SJCRH30 (cell line): ENCODE data around the gene KIF13A. TPM values are rescaled to one million over a fixed set of nuclear protein-coding genes. Genes with fewer than 3 reads are reported as not detected.
A peak's percentile ranks its signal among the peaks of the same experiment; 100 is the strongest.
"Not testable (repeated sequence)": the region's sequence is repeated elsewhere in the genome, so short reads cannot be mapped to it uniquely, and the experiment has no call there.

Experiments used
- DNase-seq, 2 experiments: peaks; one replicate each; pipeline ENCODE4 v3.0.0-alpha.2; 2015 to 2020
- H3K27ac ChIP-seq: fragments of 250-450 bp; sonication (Bioruptor Pico); 2 replicates; pipeline ENCODE4 v1.5.1; 2020; ENCODE audit warnings: mild to moderate bottlenecking, moderate library complexity
- H3K27me3 ChIP-seq: fragments of 250-450 bp; sonication (Bioruptor Pico); 2 replicates; pipeline ENCODE4 v1.5.1; 2020; ENCODE audit warnings: mild to moderate bottlenecking, moderate library complexity
- H3K36me3 ChIP-seq: fragments of 250-450 bp; sonication (Bioruptor Pico); 2 replicates; pipeline ENCODE4 v1.5.1; 2020; ENCODE audit warnings: mild to moderate bottlenecking, moderate library complexity
- H3K4me1 ChIP-seq: fragments of 250-450 bp; sonication (Bioruptor Pico); 2 replicates; pipeline ENCODE4 v1.5.1; 2020; ENCODE audit warnings: mild to moderate bottlenecking, moderate library complexity
- H3K4me3 ChIP-seq: fragments of 250-450 bp; sonication (Bioruptor Pico); 2 replicates; pipeline ENCODE4 v1.5.1; 2020; ENCODE audit warnings: mild to moderate bottlenecking, moderate library complexity
- H3K9me3 ChIP-seq: fragments of 250-450 bp; sonication (Bioruptor Pico); replicated peaks from 2 replicates; pipeline ENCODE4 v1.5.1; 2020; ENCODE audit warnings: mild to moderate bottlenecking, moderate library complexity
- total RNA-seq: library from RNA; depleted of rRNA; stranded (reverse); fragments of >200 nt; shearing (Covaris generic); gene quantifications from 2 replicates; pipeline ENCODE4 v1.2.3, GENCODE V29; 2014

The KIF13A gene
- total RNA-seq, 1 experiment from 2014 or later = 13.3 TPM

DNA sequence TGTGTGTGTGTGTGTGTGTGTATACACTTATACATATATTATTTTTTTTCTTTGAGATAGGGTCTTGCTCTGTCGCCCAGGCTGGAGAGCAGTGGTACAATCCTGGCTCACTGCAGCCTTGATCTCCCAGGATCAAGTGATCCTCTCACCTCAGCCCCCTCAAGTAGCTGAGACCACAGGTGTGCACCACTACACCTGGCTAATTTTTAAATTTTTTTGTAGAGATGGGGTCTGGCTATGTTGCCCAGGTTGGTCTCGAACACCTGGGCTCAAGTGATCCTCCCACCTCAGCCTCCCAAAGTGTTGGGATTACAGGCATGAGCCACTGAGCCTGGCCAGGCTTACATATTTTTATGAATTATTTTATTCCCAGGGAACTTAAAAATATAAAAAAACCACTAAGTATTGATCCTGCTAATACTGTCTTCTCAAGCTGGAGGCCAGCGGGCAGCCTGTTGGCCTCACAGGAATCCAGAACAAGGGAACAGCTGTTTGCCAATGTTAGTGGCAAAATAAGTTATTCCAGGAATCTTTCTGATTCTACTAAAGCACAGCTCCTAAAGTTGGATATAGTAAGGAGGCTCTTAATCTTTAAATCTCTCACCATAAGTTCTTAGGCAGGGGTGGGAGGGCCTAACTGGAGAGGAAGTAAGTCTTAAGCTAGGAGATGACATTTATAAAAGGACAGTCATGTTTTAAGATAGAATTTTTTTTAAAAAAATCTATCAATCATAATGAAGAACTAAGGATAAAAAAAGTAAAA is 145.2 kb downstream of the KIF13A start:
- Histone ChIP-seq H3K4me1 (no peaks in the 10 kb centered on the region), H3K9me3 (no peaks in the 10 kb centered on the region), H3K27me3 (no peaks in the 10 kb centered on the region), H3K27ac (no peak overlapping the region), H3K36me3 (no peaks in the 10 kb centered on the region), H3K4me3 (no peak overlapping the region)
- peak; percentile 9 to 25 for DNase-seq

DNA sequence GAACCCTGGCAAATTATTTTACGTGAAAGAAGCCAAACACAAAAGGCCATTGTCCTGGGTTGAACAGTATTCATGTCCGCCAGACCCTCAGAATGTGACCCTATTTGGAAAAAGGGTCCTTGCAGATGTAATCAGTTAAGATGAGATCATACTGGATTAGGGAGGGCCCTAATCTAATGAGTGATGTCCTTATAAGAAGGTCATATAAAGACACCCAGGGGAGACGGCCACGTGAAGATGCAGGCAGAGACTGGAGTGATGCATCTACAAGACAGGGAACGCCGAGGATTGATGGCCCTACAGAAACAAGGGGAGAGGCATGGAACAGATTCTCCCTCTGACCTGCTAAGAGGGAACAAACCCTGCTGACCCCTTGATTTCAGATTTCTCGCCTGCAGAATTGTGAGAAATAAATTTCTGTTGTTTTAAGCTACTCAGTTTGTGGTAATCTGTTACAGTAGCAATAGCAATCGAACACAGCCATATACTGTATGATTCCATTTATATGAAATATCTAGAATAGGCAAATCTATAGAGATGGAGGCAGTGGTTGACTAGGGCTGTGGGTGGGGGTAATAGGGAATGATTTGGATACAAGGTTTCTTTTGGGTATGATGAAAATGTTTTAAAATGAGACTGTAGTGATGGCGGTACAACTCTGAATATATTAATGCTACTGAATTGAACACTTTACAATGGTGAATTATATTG is 147.8 kb downstream of the KIF13A start:
- Histone ChIP-seq H3K27ac (no peak overlapping the region), H3K9me3 (no peaks in the 10 kb centered on the region), H3K27me3 (no peaks in the 10 kb centered on the region), H3K4me1 (no peaks in the 10 kb centered on the region), H3K36me3 (no peaks in the 10 kb centered on the region), H3K4me3 (no peak overlapping the region)
- no peak for DNase-seq

DNA sequence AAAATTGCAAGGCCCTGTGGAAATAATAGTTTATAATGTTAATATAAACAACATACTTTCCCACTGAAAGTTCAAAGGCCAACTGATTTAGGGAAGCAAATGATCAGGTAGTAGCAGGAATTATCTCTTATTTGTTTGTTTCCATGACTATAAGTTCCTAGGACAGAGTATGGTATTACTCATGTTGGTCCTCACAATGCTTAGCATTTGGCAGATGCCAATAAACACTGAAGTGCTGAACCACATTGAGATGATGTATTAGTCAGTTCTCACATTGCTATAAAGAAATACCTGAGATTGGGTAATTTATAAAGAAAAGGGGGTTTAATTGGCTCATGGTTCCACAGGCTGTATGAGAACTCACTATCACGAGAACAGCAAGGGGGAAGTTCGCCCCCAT is 151.1 kb downstream of the KIF13A start:
- Histone ChIP-seq H3K36me3 (no peaks in the 10 kb centered on the region), H3K27me3 (no peaks in the 10 kb centered on the region), H3K4me3 (no peak overlapping the region), H3K27ac (no peak overlapping the region), H3K4me1 (no peaks in the 10 kb centered on the region), H3K9me3 (no peaks in the 10 kb centered on the region)
- no peak for DNase-seq

DNA sequence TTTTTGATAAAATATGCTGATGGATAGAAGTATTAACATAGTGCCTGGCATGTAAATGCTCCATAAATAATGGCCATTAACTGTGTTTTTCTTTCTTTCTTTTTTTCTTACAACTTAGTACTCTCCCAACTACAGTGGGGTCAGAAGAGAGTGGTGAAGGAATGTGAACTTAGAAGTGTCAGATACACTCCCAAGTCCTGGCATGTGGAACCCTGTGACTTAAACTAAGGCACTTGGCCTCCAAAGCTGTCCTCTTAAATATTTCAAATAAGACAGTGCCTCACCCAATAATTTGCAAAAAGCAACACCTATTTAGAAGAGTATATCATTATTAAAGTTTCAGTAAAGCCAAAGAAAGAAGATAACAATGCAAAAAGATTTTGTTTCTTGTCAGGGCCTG is 151.7 kb downstream of the KIF13A start:
- H3K4me3 ChIP-seq = no peak overlapping the region
- no peak for DNase-seq
- no peaks in the 10 kb centered on the region for H3K27me3 ChIP-seq
- no peak overlapping the region for H3K27ac ChIP-seq
- H3K4me1 ChIP-seq = no peaks in the 10 kb centered on the region
- H3K9me3 ChIP-seq = no peaks in the 10 kb centered on the region
- H3K36me3 ChIP-seq = no peaks in the 10 kb centered on the region

DNA sequence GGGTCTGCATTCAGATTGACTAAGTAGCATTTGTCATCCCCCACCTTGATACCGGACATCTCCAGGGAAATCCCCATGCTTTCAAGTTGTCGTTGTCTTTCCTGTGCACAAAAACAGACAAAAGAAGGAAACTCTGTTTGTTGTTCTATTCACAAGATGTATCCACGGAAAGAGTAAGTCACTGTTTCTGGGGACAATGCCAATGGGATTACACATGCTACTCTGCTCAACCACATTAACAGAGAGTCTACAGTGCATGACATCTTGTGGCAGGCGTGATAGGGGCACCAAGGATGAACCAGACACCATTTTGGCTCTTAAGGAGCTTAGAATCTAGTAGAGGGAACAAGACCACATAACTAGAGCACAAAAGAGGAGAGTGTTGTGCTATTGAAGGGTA is 156.3 kb downstream of the KIF13A start:
- Histone ChIP-seq H3K4me3 (no peak overlapping the region), H3K9me3 (no peaks in the 10 kb centered on the region), H3K27me3 (no peaks in the 10 kb centered on the region), H3K36me3 (no peaks in the 10 kb centered on the region), H3K27ac (no peak overlapping the region), H3K4me1 (no peaks in the 10 kb centered on the region)
- DNase-seq = no peak

DNA sequence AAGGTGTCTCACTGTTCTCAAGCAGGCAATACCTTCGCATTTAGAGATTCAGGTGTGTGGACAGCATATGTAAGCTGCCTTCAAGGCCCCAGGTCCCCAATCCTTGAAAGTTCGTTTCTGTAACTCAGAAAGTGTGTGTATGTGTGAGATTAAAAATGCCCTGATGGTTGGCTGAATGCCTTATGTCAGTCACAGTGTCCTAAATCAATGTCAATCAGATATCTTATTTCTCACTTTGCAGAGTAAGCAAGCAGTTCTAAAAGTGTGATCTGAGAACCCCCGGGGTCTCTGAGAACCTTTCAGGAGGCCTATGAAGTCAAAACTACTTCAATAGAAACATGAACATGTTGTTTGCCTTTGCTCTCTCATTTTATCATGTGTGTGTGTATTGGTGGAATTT is 157.5 kb downstream of the KIF13A start:
- no peaks in the 10 kb centered on the region for H3K9me3 ChIP-seq
- H3K27ac ChIP-seq = no peak overlapping the region
- H3K4me3 ChIP-seq = no peak overlapping the region
- no peaks in the 10 kb centered on the region for H3K36me3 ChIP-seq
- no peak for DNase-seq
- no peaks in the 10 kb centered on the region for H3K27me3 ChIP-seq
- H3K4me1 ChIP-seq = no peaks in the 10 kb centered on the region

DNA sequence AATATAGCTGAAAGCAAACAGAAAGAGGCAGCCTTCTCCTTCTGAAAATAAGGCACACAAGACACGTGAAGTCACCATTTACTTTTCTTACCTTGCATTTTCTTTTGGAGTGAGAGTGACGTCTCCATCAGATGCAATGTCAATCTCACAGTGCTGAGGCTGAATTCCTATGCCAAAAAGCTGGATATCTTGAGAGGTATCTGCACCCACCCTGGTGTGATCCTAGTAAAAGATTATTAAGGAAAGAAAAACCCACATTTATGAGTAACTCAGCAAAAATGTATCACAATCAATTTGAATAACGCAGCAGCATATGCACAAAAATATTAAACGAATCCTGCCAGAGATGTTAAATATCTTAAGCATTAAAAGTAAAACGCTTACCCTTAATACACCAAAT is 159.3 kb downstream of the KIF13A start:
- Histone ChIP-seq H3K4me1 (no peaks in the 10 kb centered on the region), H3K9me3 (no peaks in the 10 kb centered on the region), H3K27me3 (no peaks in the 10 kb centered on the region), H3K4me3 (no peak overlapping the region), H3K27ac (no peak overlapping the region), H3K36me3 (no peaks in the 10 kb centered on the region)
- DNase-seq = no peak

DNA sequence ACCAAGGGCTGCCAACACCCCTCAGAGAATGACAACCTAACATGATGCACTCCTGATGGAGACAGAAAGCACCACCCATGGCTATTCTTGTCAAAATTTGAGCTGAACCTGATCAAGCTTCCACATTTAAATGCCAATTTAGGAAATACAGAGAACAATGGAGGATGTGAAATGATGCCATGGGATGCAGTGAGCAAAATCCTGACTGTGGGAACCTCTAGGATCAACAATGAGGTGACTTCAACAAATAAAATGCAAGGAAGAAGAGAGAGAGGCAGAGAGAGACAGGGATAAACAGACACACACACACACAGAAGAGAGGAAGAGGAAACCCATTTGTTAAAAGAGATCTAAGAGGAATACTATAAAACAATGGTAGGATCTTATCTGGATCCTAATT is 161.1 kb downstream of the KIF13A start:
- Histone ChIP-seq H3K36me3 (no peaks in the 10 kb centered on the region), H3K9me3 (no peaks in the 10 kb centered on the region), H3K4me3 (no peak overlapping the region), H3K4me1 (no peaks in the 10 kb centered on the region), H3K27ac (no peak overlapping the region), H3K27me3 (no peaks in the 10 kb centered on the region)
- no peak for DNase-seq

DNA sequence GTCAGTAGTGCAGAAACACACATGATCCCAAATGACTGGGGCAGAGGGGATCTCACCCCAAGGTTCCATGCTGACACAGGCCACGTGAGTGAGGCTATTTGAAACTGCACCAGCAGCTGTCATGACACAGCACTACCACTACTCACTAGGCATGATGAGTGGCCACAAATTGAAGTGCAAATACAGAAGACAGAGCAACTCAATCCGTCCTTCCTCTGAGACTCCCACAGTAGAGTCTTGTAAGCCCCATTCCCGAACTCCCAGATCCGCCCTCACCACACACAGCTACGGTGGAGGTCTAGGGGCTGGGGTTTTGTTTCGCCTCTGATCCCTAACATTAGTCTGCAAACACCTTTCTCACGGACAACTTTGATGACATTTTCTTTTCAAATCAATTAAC is 167.4 kb downstream of the KIF13A start:
- Histone ChIP-seq H3K9me3 (no peaks in the 10 kb centered on the region), H3K27ac (no peak overlapping the region), H3K36me3 (no peaks in the 10 kb centered on the region), H3K4me3 (no peak overlapping the region), H3K4me1 (no peaks in the 10 kb centered on the region), H3K27me3 (no peaks in the 10 kb centered on the region)
- peak; percentile 12 to 29 for DNase-seq

DNA sequence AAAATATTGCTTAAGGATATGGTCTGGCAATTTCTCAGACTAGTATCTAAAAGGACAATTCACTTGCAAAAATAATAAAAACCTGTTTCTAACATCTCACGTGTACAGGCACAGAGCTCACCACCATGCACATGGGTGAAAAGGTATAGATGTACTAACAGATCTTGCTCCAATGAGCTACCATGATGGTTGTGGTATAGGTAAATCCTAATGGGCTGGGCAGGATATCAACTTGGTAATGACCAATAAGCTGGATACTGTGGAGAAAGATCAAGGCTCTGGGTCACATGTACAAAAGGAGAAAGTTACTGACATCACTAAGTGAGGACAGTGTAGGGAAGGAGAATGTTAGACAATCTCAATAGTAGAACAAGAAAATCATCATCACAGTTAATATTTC is 169.7 kb downstream of the KIF13A start:
- H3K27me3 ChIP-seq = no peaks in the 10 kb centered on the region
- no peaks in the 10 kb centered on the region for H3K4me1 ChIP-seq
- no peaks in the 10 kb centered on the region for H3K9me3 ChIP-seq
- no peaks in the 10 kb centered on the region for H3K36me3 ChIP-seq
- H3K27ac ChIP-seq = no peak overlapping the region
- no peak for DNase-seq
- H3K4me3 ChIP-seq = no peak overlapping the region

DNA sequence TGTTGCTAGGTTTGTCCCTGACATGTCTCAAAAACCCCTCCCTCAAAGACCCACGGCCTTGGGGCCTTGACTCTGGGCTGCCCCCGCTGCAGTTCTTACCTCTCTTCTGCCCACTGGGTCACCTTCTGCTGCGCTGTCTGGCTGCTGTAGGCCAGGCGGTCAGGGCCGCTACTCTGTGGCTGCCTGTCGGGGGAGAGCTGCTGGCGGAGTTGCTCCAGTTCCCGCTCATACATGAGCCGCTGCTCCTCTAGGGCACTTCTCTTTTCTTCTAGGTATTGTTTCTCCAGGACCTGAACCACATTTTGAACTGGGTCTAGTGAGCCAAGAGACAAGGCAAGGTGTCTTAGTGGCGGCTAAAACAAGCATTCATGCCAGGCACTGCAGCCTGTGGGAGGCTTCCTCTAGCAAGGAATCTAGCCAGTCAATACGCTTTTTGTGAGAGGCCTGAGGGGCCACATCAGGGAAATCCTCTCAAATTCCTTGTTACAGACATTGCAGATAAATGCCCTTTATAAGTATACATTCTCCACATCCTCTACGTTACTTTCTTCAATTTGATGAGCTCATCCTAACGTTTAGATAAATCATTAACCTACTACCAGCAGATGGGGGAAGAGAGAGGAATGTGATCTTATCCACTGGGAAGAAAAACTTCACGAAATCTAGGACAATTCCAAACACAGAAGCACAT is 170.4 kb downstream of the KIF13A start:
- no peak overlapping the region for H3K4me3 ChIP-seq
- no peaks in the 10 kb centered on the region for H3K4me1 ChIP-seq
- H3K9me3 ChIP-seq = no peaks in the 10 kb centered on the region
- H3K27ac ChIP-seq = no peak overlapping the region
- H3K36me3 ChIP-seq = no peaks in the 10 kb centered on the region; the same call in 1 of the 2 replicates
- H3K27me3 ChIP-seq = no peaks in the 10 kb centered on the region
- DNase-seq = no peak

DNA sequence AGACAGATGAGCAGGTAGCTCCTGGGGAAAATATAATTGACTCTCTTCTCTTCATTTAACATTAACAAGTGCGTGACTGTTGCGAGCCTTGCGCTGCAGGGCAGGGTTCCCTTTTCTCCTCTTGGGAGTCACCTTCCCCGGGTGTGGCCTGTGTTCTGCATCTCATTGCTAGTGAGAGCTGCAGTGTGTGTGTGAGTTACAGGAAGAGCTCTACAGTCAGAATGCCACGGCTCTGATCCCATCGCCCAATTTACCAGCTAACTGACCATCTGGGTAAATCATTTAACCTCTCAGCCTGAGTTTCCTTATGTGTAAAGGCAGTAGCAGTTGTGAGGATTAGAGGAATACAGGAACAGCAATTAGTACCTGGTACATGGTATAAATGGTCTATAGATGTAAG is 173.9 kb downstream of the KIF13A start:
- no peaks in the 10 kb centered on the region for H3K4me1 ChIP-seq
- H3K36me3 ChIP-seq = no peaks in the 10 kb centered on the region; the same call in 1 of the 2 replicates
- no peak for DNase-seq
- H3K9me3 ChIP-seq = no peaks in the 10 kb centered on the region
- no peak overlapping the region for H3K27ac ChIP-seq
- no peak overlapping the region for H3K4me3 ChIP-seq
- no peaks in the 10 kb centered on the region for H3K27me3 ChIP-seq

DNA sequence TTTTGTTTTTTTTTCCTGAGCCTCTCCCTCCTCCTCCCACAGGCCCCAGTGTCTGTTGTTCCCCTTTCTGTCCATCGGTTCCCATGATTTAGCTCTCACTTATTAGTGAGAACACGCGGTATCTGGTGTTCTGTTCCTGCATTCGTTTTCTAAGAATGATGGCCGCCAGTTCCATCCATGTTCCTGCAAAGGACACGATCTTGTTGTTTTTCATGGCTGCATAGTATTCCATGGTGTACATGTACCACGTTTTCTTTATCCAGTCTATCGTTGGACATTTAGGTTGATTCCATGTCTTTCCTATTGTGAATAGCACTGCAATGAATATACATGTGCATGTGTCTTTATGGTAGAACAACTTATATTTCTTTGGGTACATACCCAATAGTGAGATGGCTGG is 175.1 kb downstream of the KIF13A start:
- H3K27me3 ChIP-seq = no peaks in the 10 kb centered on the region

DNA sequence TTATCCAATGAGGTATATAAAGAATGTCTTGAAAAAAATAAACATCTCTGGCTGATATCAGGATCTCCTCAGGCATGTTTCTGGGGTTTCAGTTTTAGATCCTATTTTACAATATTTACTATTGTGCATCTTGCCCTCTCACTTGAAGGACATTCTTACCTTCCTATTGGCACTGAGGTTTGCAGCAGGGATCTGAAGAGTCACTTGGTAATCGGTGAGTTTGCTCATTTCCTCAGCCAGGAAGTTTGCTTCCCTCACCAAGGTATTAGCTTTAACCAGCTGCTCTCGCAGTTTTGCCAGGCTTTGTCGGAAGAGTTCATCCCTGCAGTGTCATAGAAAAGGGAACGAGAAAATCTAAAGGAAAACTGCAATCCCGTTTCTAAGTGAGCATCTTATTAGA is 178.8 kb downstream of the KIF13A start:
- no peak for DNase-seq
- no peaks in the 10 kb centered on the region for H3K4me1 ChIP-seq
- H3K36me3 ChIP-seq = peaks cover under 1% of the 10 kb centered on the region; the same call in 1 of the 2 replicates
- H3K27ac ChIP-seq = no peak overlapping the region
- no peaks in the 10 kb centered on the region for H3K9me3 ChIP-seq
- H3K27me3 ChIP-seq = no peaks in the 10 kb centered on the region
- H3K4me3 ChIP-seq = no peak overlapping the region

More for the DNA sequence above, 175.1 kb downstream of the KIF13A start:
- Histone ChIP-seq H3K4me3 (no peak overlapping the region), H3K36me3 (no peaks in the 10 kb centered on the region; the same call in 1 of the 2 replicates), H3K4me1 (no peaks in the 10 kb centered on the region), H3K9me3 (no peaks in the 10 kb centered on the region), H3K27ac (no peak overlapping the region)
- no peak for DNase-seq

DNA sequence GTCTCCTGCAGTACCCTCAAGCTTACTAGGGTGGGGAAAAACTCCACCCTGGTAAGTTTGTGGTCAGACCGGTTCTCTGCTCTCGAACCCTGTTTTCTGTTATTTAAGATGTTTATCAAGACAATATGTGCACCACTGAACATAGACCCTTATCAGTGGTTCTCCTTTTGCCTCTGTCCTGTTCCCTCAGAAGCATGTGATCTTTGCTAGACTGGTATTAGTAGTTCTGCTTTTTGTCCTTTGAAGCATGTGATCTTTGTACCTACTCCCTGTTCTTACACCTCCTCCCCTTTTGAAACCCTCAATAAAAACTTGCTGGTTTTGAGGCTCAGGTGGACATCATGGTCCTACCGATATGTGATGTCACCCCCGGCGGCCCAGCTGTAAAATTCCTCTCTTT is 180.0 kb downstream of the KIF13A start:
- not testable (repeated sequence) for H3K4me3 ChIP-seq, H3K9me3 ChIP-seq, H3K4me1 ChIP-seq, H3K27ac ChIP-seq, H3K27me3 ChIP-seq, H3K36me3 ChIP-seq, DNase-seq
